Measurements from ENCODE around the gene ZNF816. TPM values are rescaled to one million over a fixed set of nuclear protein-coding genes. Genes with fewer than 3 reads are reported as not detected.
"Not testable (repeated sequence)": the region's sequence is repeated elsewhere in the genome, so short reads cannot be mapped to it uniquely, and the experiment has no call there.

The ZNF816 gene
- total RNA-seq, 1 experiment from 2014 or later: 8.9 TPM

DNA sequence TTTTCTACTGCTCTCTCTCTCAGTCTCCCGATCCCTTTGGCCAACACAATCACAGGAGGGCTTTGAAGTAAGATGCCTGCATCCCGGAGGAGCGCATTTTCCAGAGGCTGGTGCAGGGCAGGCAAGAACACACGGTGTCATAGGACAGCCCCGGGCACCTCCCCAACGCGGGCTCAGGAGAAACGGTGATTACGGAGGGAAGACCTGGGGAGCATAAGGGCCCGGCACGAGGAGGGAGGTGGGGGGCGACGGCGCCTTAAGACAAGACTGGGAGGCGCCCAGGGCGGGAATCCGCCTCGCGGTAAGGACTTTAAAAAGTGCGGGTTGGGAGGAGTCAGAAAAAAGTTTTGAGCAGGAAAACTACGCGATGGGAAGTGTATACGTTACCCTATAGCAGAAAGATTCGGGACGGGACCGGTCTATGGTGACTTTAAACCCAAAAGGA, 20.7 kb downstream of the ZNF816 start:
- TF ChIP-seq, protein P1, sequence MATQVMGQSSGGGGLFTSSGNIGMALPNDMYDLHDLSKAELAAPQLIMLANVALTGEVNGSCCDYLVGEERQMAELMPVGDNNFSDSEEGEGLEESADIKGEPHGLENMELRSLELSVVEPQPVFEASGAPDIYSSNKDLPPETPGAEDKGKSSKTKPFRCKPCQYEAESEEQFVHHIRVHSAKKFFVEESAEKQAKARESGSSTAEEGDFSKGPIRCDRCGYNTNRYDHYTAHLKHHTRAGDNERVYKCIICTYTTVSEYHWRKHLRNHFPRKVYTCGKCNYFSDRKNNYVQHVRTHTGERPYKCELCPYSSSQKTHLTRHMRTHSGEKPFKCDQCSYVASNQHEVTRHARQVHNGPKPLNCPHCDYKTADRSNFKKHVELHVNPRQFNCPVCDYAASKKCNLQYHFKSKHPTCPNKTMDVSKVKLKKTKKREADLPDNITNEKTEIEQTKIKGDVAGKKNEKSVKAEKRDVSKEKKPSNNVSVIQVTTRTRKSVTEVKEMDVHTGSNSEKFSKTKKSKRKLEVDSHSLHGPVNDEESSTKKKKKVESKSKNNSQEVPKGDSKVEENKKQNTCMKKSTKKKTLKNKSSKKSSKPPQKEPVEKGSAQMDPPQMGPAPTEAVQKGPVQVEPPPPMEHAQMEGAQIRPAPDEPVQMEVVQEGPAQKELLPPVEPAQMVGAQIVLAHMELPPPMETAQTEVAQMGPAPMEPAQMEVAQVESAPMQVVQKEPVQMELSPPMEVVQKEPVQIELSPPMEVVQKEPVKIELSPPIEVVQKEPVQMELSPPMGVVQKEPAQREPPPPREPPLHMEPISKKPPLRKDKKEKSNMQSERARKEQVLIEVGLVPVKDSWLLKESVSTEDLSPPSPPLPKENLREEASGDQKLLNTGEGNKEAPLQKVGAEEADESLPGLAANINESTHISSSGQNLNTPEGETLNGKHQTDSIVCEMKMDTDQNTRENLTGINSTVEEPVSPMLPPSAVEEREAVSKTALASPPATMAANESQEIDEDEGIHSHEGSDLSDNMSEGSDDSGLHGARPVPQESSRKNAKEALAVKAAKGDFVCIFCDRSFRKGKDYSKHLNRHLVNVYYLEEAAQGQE (IDR thresholded peaks at IDR 0.05; ENCODE audit: low read depth): no peak
- no peak for TF ChIP-seq SRF (IDR thresholded peaks at IDR 0.05; ENCODE audit: low read depth)
- TF ChIP-seq, protein P2, sequence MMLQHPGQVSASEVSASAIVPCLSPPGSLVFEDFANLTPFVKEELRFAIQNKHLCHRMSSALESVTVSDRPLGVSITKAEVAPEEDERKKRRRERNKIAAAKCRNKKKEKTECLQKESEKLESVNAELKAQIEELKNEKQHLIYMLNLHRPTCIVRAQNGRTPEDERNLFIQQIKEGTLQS (IDR thresholded peaks at IDR 0.05): no peak
- TF ChIP-seq CBX3 (IDR thresholded peaks at IDR 0.05; ENCODE audit: low read depth): no peak
- TF ChIP-seq ZFX (IDR thresholded peaks at IDR 0.05): no peak
- no peak for TF ChIP-seq YY1 (IDR thresholded peaks at IDR 0.05; ENCODE audit: extremely low read depth, insufficient replicate concordance, low read depth, low read length)
- TF ChIP-seq SIN3A (IDR thresholded peaks at IDR 0.05; ENCODE audit: low read depth): no peak
- TF ChIP-seq SP1 (IDR thresholded peaks at IDR 0.05; ENCODE audit: low read depth): no peak
- no peak for TF ChIP-seq CEBPB (IDR thresholded peaks at IDR 0.05; ENCODE audit: low read depth)
- no peak for TF ChIP-seq EGR1 (IDR thresholded peaks at IDR 0.05; ENCODE audit: low read depth)
- TF ChIP-seq, protein P3, sequence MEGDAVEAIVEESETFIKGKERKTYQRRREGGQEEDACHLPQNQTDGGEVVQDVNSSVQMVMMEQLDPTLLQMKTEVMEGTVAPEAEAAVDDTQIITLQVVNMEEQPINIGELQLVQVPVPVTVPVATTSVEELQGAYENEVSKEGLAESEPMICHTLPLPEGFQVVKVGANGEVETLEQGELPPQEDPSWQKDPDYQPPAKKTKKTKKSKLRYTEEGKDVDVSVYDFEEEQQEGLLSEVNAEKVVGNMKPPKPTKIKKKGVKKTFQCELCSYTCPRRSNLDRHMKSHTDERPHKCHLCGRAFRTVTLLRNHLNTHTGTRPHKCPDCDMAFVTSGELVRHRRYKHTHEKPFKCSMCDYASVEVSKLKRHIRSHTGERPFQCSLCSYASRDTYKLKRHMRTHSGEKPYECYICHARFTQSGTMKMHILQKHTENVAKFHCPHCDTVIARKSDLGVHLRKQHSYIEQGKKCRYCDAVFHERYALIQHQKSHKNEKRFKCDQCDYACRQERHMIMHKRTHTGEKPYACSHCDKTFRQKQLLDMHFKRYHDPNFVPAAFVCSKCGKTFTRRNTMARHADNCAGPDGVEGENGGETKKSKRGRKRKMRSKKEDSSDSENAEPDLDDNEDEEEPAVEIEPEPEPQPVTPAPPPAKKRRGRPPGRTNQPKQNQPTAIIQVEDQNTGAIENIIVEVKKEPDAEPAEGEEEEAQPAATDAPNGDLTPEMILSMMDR (IDR thresholded peaks at IDR 0.05 in 2 of 3, conservative IDR thresholded peaks at IDR 0.05 in 1 of 3; ENCODE audit: borderline replicate concordance in 1 of 3, insufficient read depth in 1 of 3, low read depth in 2 of 3, low read length in 2 of 3): no peak
- TF ChIP-seq RAD21 (IDR thresholded peaks at IDR 0.05; ENCODE audit: low read depth): no peak
- intact Hi-C loops (cut with micrococcal nuclease): loop anchor here (2.0 to 5.0 kb wide), 2 partner anchors 21 to 45 kb away; partner anchors contain the start of genes ZNF320 and ZNF816
- no peaks in the 10 kb centered on the region; a peak in 1 of 4 replicates for H3K36me3 ChIP-seq (ENCODE audit: control insufficient read depth in 1 of 2, insufficient read depth in 2 of 2, low read length in 2 of 2)
- RAD21 ChIA-PET (ENCODE audit: low non-redundant PET in 1 of 2, low total read pairs in 2 of 2, uncharacterized antibody in 2 of 2, unreplicated experiment in 2 of 2): no interaction called here
- peak overlapping the region; percentile 43; the same call in 1 of the 2 replicates for H3K27ac ChIP-seq (ENCODE audit: low read depth, low read length)
- no peaks in the 10 kb centered on the region for H4K20me1 ChIP-seq (ENCODE audit: insufficient read depth)
- H3K9ac ChIP-seq (ENCODE audit: low read length): peak overlapping the region; percentile 73
- BruUV-seq (replicated peaks): TSS peak; percentile 87
- peak overlapping the region; percentile 87 for H3K4me2 ChIP-seq (ENCODE audit: low read length)
- peak overlapping the region; percentile 77 for H2AFZ ChIP-seq (ENCODE audit: low read depth, low read length, poor library complexity, severe bottlenecking)
- H3K79me2 ChIP-seq (ENCODE audit: insufficient read depth, low read length): peaks cover 17% of the 10 kb centered on the region
- CTCF ChIA-PET: no interaction called here
- no peak for DNase-seq (ENCODE audit: low read depth, low spot score)
- POLR2A ChIA-PET: no interaction called here
- H3K27me3 ChIP-seq (ENCODE audit: insufficient read depth, low read length): no peaks in the 10 kb centered on the region
- H3K4me1 ChIP-seq (ENCODE audit: control insufficient read depth in 1 of 2, insufficient read depth in 2 of 2, low read length in 2 of 2): peaks cover 5 to 12% of the 10 kb centered on the region in 2 experiments; a peak in 2 of 4 replicates
- peak; percentile 65 for ATAC-seq
- peaks cover under 1 to 5% of the 10 kb centered on the region in 2 experiments; a peak in 1 of 4 replicates for H3K9me3 ChIP-seq (ENCODE audit: control insufficient read depth in 1 of 2, insufficient read depth in 1 of 2, low read depth in 1 of 2, low read length in 2 of 2)
- H3K9me2 ChIP-seq (ENCODE audit: insufficient read depth): no peaks in the 10 kb centered on the region
- H3K4me3 ChIP-seq (replicated peaks in 1 of 2; ENCODE audit: low read depth in 1 of 2, low read length in 2 of 2): peak overlapping the region; percentile 71 to 87

DNA sequence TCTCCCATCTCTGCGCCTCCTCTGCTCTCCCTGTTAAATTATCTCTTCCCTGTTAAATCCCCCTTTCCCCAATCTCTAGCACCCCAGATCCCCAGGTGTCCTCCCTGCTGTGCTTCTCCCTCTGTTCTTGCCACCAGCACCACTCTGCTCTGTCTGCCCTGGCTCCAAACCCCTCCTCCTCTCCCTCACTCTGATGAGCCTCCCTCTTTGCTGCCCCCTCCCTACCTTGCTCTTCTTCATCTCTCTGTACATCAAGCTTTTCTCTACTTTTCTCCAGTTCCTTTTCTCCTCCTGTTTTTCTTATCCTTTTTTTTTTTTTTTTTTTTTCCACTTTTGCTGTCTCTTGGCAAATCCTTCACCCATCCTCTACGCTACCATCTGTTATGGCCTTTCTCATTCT, 21.2 kb downstream of the ZNF816 start:
- RAD21 ChIA-PET (ENCODE audit: low non-redundant PET in 1 of 2, low total read pairs in 2 of 2, uncharacterized antibody in 2 of 2, unreplicated experiment in 2 of 2): not testable (repeated sequence)

More for the DNA sequence above, 21.2 kb downstream of the ZNF816 start:
- POLR2A ChIA-PET; H3K27me3 ChIP-seq (ENCODE audit: insufficient read depth, low read length); H3K27ac ChIP-seq (ENCODE audit: low read depth, low read length); H3K9me3 ChIP-seq (ENCODE audit: control insufficient read depth in 1 of 2, insufficient read depth in 1 of 2, low read depth in 1 of 2, low read length in 2 of 2); BruUV-seq (replicated peaks); DNase-seq (ENCODE audit: low read depth, low spot score); CTCF ChIA-PET; ATAC-seq; H3K36me3 ChIP-seq (ENCODE audit: control insufficient read depth in 1 of 2, insufficient read depth in 2 of 2, low read length in 2 of 2); H3K9me2 ChIP-seq (ENCODE audit: insufficient read depth); H4K20me1 ChIP-seq (ENCODE audit: insufficient read depth); H2AFZ ChIP-seq (ENCODE audit: low read depth, low read length, poor library complexity, severe bottlenecking): not testable (repeated sequence)
- intact Hi-C loops (cut with micrococcal nuclease): loop anchor here (5.0 kb wide), 1 partner anchor 44 kb away; the partner anchor contains the start of gene ZNF320
- Histone ChIP-seq H3K4me2 (ENCODE audit: low read length) (peak overlapping the region; percentile 87), H3K4me1 (ENCODE audit: control insufficient read depth in 1 of 2, insufficient read depth in 2 of 2, low read length in 2 of 2) (peaks cover 5 to 12% of the 10 kb centered on the region in 2 experiments; a peak in 2 of 4 replicates), H3K79me2 (ENCODE audit: insufficient read depth, low read length) (peaks cover 17% of the 10 kb centered on the region), H3K9ac (ENCODE audit: low read length) (peak overlapping the region; percentile 73), H3K4me3 (replicated peaks in 1 of 2; ENCODE audit: low read depth in 1 of 2, low read length in 2 of 2) (peak overlapping the region; percentile 71 to 87)

Data from HCT116 (cell line).